Progenitor cell of endocrine pancreas (in vitro differentiated cells): Measurements from ENCODE around the gene VCAN. TPM values are rescaled to one million over a fixed set of nuclear protein-coding genes. Genes with fewer than 3 reads are reported as not detected.
A peak's percentile ranks its signal among the peaks of the same experiment; 100 is the strongest.

Experiments
- DNase-seq: peaks from one replicate; pipeline ENCODE4 v3.0.0; 2021; ENCODE audit warnings: low spot score; ENCODE audit not compliant: unreplicated experiment
- H3K27ac Mint-ChIP-seq: 2 replicates; pipeline ENCODE4 v1.8.0; 2021; ENCODE audit warnings: mild to moderate bottlenecking, moderate library complexity, mixed read lengths
- H3K27me3 Mint-ChIP-seq: 2 replicates; pipeline ENCODE4 v1.8.0; 2021; ENCODE audit warnings: mixed read lengths
- H3K36me3 Mint-ChIP-seq: 2 replicates; pipeline ENCODE4 v1.8.0; 2022; ENCODE audit warnings: mixed read lengths; ENCODE audit not compliant: insufficient read depth
- H3K4me1 Mint-ChIP-seq: 2 replicates; pipeline ENCODE4 v1.8.0; 2021; ENCODE audit warnings: low read depth, mixed read lengths
- H3K4me3 Mint-ChIP-seq: 2 replicates; pipeline ENCODE4 v1.8.0; 2021; ENCODE audit warnings: low read depth, mild to moderate bottlenecking, moderate library complexity, mixed read lengths
- H3K9me3 Mint-ChIP-seq: 2 replicates; pipeline ENCODE4 v1.8.0; 2021; ENCODE audit warnings: low read depth, mixed read lengths
- total RNA-seq: library from RNA; stranded (reverse); gene quantifications from 2 replicates; pipeline ENCODE4 v1.2.1, GENCODE V29; 2021
- TF ChIP-seq, protein P1 (sequence below): fragments of 200-600 bp; sonication (generic); IDR thresholded peaks from one replicate; pipeline ENCODE4 v1.5.0; 2021; ENCODE audit warnings: antibody characterized with exemption, mild to moderate bottlenecking; ENCODE audit not compliant: unreplicated experiment

Gene VCAN
- total RNA-seq, 1 donor from 2014 or later: 673 TPM

DNA sequence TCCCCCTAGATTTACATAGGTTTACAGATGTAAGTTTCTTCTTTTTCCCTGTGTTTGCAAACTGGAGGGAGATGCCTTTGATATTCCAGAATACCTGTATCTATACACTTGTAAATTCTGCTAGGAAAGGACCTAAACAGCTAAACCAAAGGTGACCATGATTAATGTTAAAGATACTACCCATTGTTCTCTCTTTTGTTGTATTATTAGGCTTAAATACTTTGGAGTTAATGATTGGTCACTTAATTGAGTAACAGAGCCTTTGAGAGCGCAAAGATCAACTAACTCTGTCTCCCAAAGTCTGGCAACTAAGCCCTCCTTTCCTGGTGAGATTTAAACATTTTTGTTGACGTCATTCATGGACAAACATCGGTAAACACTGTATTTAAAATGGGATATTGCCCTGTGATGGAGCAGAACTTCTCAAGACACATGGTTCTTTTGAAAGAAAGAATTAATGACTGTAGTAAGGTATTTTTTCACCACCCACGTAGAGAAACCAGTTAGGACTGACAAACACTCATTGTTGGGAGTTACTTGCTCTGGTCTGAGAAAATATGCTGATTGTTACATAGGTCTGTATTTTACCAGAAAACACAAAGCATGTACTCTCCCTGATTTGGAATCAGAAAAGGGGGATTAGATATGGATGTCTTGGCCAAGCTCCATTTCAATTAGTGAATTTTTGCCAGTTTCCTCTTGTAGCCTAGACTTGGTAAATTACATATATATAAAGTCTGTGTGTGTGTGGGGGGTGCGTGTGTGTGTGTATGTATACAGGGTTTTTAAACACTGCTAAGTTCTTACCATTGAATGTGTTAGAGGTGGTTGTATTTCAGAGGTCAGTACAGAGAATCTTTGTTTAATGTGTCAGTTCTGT is 4.6 kb downstream of the VCAN start:
- H3K9me3 Mint-ChIP-seq: no peaks in the 10 kb centered on the region
- peaks cover 14% of the 10 kb centered on the region for H3K36me3 Mint-ChIP-seq
- H3K27ac Mint-ChIP-seq: peak overlapping the region; percentile 84
- H3K4me3 Mint-ChIP-seq: peak overlapping the region; percentile 93
- no peak for DNase-seq
- TF ChIP-seq, protein P1, sequence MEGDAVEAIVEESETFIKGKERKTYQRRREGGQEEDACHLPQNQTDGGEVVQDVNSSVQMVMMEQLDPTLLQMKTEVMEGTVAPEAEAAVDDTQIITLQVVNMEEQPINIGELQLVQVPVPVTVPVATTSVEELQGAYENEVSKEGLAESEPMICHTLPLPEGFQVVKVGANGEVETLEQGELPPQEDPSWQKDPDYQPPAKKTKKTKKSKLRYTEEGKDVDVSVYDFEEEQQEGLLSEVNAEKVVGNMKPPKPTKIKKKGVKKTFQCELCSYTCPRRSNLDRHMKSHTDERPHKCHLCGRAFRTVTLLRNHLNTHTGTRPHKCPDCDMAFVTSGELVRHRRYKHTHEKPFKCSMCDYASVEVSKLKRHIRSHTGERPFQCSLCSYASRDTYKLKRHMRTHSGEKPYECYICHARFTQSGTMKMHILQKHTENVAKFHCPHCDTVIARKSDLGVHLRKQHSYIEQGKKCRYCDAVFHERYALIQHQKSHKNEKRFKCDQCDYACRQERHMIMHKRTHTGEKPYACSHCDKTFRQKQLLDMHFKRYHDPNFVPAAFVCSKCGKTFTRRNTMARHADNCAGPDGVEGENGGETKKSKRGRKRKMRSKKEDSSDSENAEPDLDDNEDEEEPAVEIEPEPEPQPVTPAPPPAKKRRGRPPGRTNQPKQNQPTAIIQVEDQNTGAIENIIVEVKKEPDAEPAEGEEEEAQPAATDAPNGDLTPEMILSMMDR: no peak
- H3K4me1 Mint-ChIP-seq: peaks cover 29% of the 10 kb centered on the region
- H3K27me3 Mint-ChIP-seq: no peaks in the 10 kb centered on the region

- Mint-ChIP-seq H3K36me3 (peaks cover 39% of the 10 kb centered on the region), H3K4me1 (peaks cover 6% of the 10 kb centered on the region), H3K27me3 (no peaks in the 10 kb centered on the region), H3K9me3 (no peaks in the 10 kb centered on the region), H3K4me3 (no peak overlapping the region), H3K27ac (no peak overlapping the region)
- TF ChIP-seq, protein P1: no peak
- no peak for DNase-seq
These were observed 11.4 kb downstream of the VCAN start for GRCh38 chr5:83482961-83483360.

GRCh38 chr5:83484294-83484693 is 12.8 kb downstream of the VCAN start:
- TF ChIP-seq, protein P1: no peak
- Mint-ChIP-seq H3K4me1 (peaks cover 5% of the 10 kb centered on the region), H3K36me3 (peaks cover 38% of the 10 kb centered on the region), H3K27ac (no peak overlapping the region), H3K9me3 (no peaks in the 10 kb centered on the region), H3K27me3 (no peaks in the 10 kb centered on the region), H3K4me3 (no peak overlapping the region)
- DNase-seq: no peak

GRCh38 chr5:83485842-83486241 is 14.3 kb downstream of the VCAN start:
- H3K36me3 Mint-ChIP-seq: peaks cover 39% of the 10 kb centered on the region

GRCh38 chr5:83487155-83487554 is 15.6 kb downstream of the VCAN start:
- Mint-ChIP-seq H3K9me3 (no peaks in the 10 kb centered on the region), H3K27ac (no peak overlapping the region), H3K4me3 (no peak overlapping the region), H3K27me3 (no peaks in the 10 kb centered on the region), H3K36me3 (peaks cover 48% of the 10 kb centered on the region), H3K4me1 (peaks cover 3% of the 10 kb centered on the region)
- TF ChIP-seq, protein P1: no peak
- no peak for DNase-seq

More at GRCh38 chr5:83485842-83486241, 14.3 kb downstream of the VCAN start:
- Mint-ChIP-seq H3K27ac (no peak overlapping the region), H3K4me3 (no peak overlapping the region), H3K27me3 (no peaks in the 10 kb centered on the region), H3K4me1 (peaks cover 1% of the 10 kb centered on the region), H3K9me3 (no peaks in the 10 kb centered on the region)
- no peak for DNase-seq
- TF ChIP-seq, protein P1: no peak
